ENCODE data around the gene PSMB5.

Gene PSMB5

GRCh38 chr14:23058654-23059504 lies 24.2 kb upstream of the PSMB5 start:
- no peak for DNase-seq (ENCODE audit: low read depth, low spot score)

GRCh38 chr14:23057757-23058653 lies 23.3 kb upstream of the PSMB5 start:
- peak; percentile 94 for DNase-seq (ENCODE audit: low read depth, low spot score)

- DNase-seq (ENCODE audit: low read depth, low spot score): peak; percentile 89
Observed at GRCh38 chr14:23056956-23057756, 22.5 kb upstream of the PSMB5 start, which contains the start of gene CDH24. Gene CDH24, minus strand, starts transcription at chr14:23057520. Its CDS starts 1,787 bp downstream, at chr14:23055733.

- peak; percentile 80 for DNase-seq (ENCODE audit: low read depth, low spot score)
Observed at GRCh38 chr14:23056145-23056955, 21.6 kb upstream of the PSMB5 start.

GRCh38 chr14:23055621-23056144 lies 21.0 kb upstream of the PSMB5 start:
- DNase-seq (ENCODE audit: low read depth, low spot score): peak; percentile 42

GRCh38 chr14:23055147-23055550 lies 20.4 kb upstream of the PSMB5 start:
- no peak for DNase-seq (ENCODE audit: low read depth, low spot score)

GRCh38 chr14:23054000-23054811 lies 19.5 kb upstream of the PSMB5 start:
- DNase-seq (ENCODE audit: low read depth, low spot score): no peak

- no peak for DNase-seq (ENCODE audit: low read depth, low spot score)
Observed at GRCh38 chr14:23053426-23053825, 18.7 kb upstream of the PSMB5 start.

GRCh38 chr14:23052671-23053070 lies 18.0 kb upstream of the PSMB5 start:
- DNase-seq (ENCODE audit: low read depth, low spot score): no peak

- peak; percentile 32 for DNase-seq (ENCODE audit: low read depth, low spot score)
Observed at GRCh38 chr14:23052182-23052623, 17.5 kb upstream of the PSMB5 start.

GRCh38 chr14:23051141-23052057 lies 16.7 kb upstream of the PSMB5 start:
- DNase-seq (ENCODE audit: low read depth, low spot score): no peak

- no peak for DNase-seq (ENCODE audit: low read depth, low spot score)
Observed at GRCh38 chr14:23049011-23049410, 14.3 kb upstream of the PSMB5 start.

- no peak for DNase-seq (ENCODE audit: low read depth, low spot score)
Observed at GRCh38 chr14:23047751-23048693, 13.3 kb upstream of the PSMB5 start.

- DNase-seq (ENCODE audit: low read depth, low spot score): peak; percentile 46
Observed at GRCh38 chr14:23047034-23047634, 12.4 kb upstream of the PSMB5 start.

- no peak for DNase-seq (ENCODE audit: low read depth, low spot score)
Observed at GRCh38 chr14:23045419-23046357, 11.0 kb upstream of the PSMB5 start.

GRCh38 chr14:23044840-23045239 lies 10.1 kb upstream of the PSMB5 start:
- DNase-seq (ENCODE audit: low read depth, low spot score): no peak
